HFFc6 (cell line): ENCODE data around the gene INPP5D. TPM values are rescaled to one million over a fixed set of nuclear protein-coding genes. Genes with fewer than 3 reads are reported as not detected.
"Not testable (repeated sequence)": the region's sequence is repeated elsewhere in the genome, so short reads cannot be mapped to it uniquely, and the experiment has no call there.

Source experiments
- DNase-seq: peaks from one replicate; pipeline ENCODE4 v3.0.0-alpha.2; 2018
- H3K27ac Mint-ChIP-seq: 2 replicates; pipeline ENCODE4 v1.8.0; 2020; ENCODE audit warnings: mild to moderate bottlenecking, mixed read lengths
- H3K27me3 Mint-ChIP-seq: 2 replicates; pipeline ENCODE4 v1.8.0; 2021; ENCODE audit warnings: mild to moderate bottlenecking, moderate library complexity, mixed read lengths; ENCODE audit not compliant: insufficient read depth
- H3K36me3 Mint-ChIP-seq: 2 replicates; pipeline ENCODE4 v1.8.0; 2021; ENCODE audit warnings: low read depth, mixed read lengths
- H3K4me1 Mint-ChIP-seq: 2 replicates; pipeline ENCODE4 v1.8.0; 2020; ENCODE audit warnings: low read depth, mixed read lengths
- H3K4me3 Mint-ChIP-seq: 2 replicates; pipeline ENCODE4 v1.8.0; 2020; ENCODE audit warnings: mild to moderate bottlenecking, moderate library complexity, mixed read lengths
- H3K9me3 Mint-ChIP-seq: 2 replicates; pipeline ENCODE4 v1.8.0; 2020; ENCODE audit warnings: mild to moderate bottlenecking, mixed read lengths
- CTCF ChIP-seq: fragments of 200-600 bp; sonication (generic); IDR thresholded peaks from 2 replicates; pipeline ENCODE4 v1.5.0; 2021; ENCODE audit warnings: antibody characterized with exemption, mild to moderate bottlenecking
- total RNA-seq, 6 experiments: library from RNA; stranded (reverse); fragmentation: NEBNext Ultra II Directional; extraction: Animal tissue kit (Norgen Biotek cat#: 25700); gene quantifications; 2 replicates in 1 of 6; 3 replicates in 5 of 6; pipeline ENCODE4 v1.2.3, GENCODE V29; 2021

The INPP5D gene
- total RNA-seq, 6 experiments from 2014 or later, result 0.19 to 0.66 (median 0.43) TPM; not detected in 1

GRCh38 chr2:233198026-233198425, 137.9 kb downstream of the INPP5D start:
- no peak overlapping the region for H3K4me3 Mint-ChIP-seq
- H3K36me3 Mint-ChIP-seq, result peaks cover 5% of the 10 kb centered on the region
- no peak for DNase-seq
- peaks cover 43% of the 10 kb centered on the region for H3K27me3 Mint-ChIP-seq
- no peak overlapping the region for H3K27ac Mint-ChIP-seq
- H3K9me3 Mint-ChIP-seq, result peaks cover 7% of the 10 kb centered on the region
- no peaks in the 10 kb centered on the region for H3K4me1 Mint-ChIP-seq
- TF ChIP-seq CTCF, result no peak

- Mint-ChIP-seq H3K4me3 (no peak overlapping the region), H3K27ac (no peak overlapping the region), H3K27me3 (peaks cover 46% of the 10 kb centered on the region), H3K9me3 (peaks cover 15% of the 10 kb centered on the region), H3K4me1 (no peaks in the 10 kb centered on the region), H3K36me3 (peaks cover 7% of the 10 kb centered on the region)
- no peak for DNase-seq
- peak; percentile 14; the same call in 1 of the 2 replicates for TF ChIP-seq CTCF
These were observed 139.7 kb downstream of the INPP5D start for GRCh38 chr2:233199870-233200269.

GRCh38 chr2:233200790-233201189, 140.6 kb downstream of the INPP5D start:
- H3K4me3 Mint-ChIP-seq, H3K4me1 Mint-ChIP-seq, H3K27ac Mint-ChIP-seq, DNase-seq, H3K36me3 Mint-ChIP-seq: not testable (repeated sequence)
- Mint-ChIP-seq H3K9me3 (peaks cover 15% of the 10 kb centered on the region), H3K27me3 (peaks cover 46% of the 10 kb centered on the region)

- Mint-ChIP-seq H3K27ac (no peak overlapping the region), H3K27me3 (peaks cover 46% of the 10 kb centered on the region), H3K9me3 (peaks cover 15% of the 10 kb centered on the region), H3K4me3 (no peak overlapping the region), H3K4me1 (no peaks in the 10 kb centered on the region), H3K36me3 (peaks cover 7% of the 10 kb centered on the region)
- no peak for DNase-seq
- no peak for TF ChIP-seq CTCF
These were observed 141.3 kb downstream of the INPP5D start for GRCh38 chr2:233201258-233202013.

- Mint-ChIP-seq H3K27ac (no peak overlapping the region), H3K36me3 (peaks cover 7% of the 10 kb centered on the region), H3K27me3 (peaks cover 48% of the 10 kb centered on the region)
These were observed 142.4 kb downstream of the INPP5D start for GRCh38 chr2:233202531-233202944.

More at GRCh38 chr2:233202531-233202944, 142.4 kb downstream of the INPP5D start:
- peaks cover 15% of the 10 kb centered on the region for H3K9me3 Mint-ChIP-seq
- DNase-seq, result no peak
- no peaks in the 10 kb centered on the region for H3K4me1 Mint-ChIP-seq
- no peak overlapping the region for H3K4me3 Mint-ChIP-seq
- TF ChIP-seq CTCF, result no peak
